Hippocampal formation (tissue), 2 donors: Measurements from ENCODE around the gene LRP1.

Experiments used
- DNase-seq, 2 donors: peaks; one replicate each; lab custom pipeline; 2025; lab: John Stamatoyannopoulos, UW

LRP1 gene

GRCh38 chr12:57211791-57212700, 83.8 kb downstream of the LRP1 start:
- DNase-seq = no peak

- DNase-seq = no peak
These were observed 84.4 kb downstream of the LRP1 start for GRCh38 chr12:57212701-57213057.

- DNase-seq = peak; percentile 72
These were observed 84.9 kb downstream of the LRP1 start for GRCh38 chr12:57213058-57213715.

GRCh38 chr12:57213763-57214397, 85.6 kb downstream of the LRP1 start:
- DNase-seq = peak; percentile 9 to 14

GRCh38 chr12:57214398-57214781, 86.1 kb downstream of the LRP1 start:
- no peak for DNase-seq

- DNase-seq = no peak
These were observed 86.8 kb downstream of the LRP1 start for GRCh38 chr12:57215065-57215464.

- DNase-seq = no peak
These were observed 87.4 kb downstream of the LRP1 start for GRCh38 chr12:57215668-57216013.

GRCh38 chr12:57216014-57216911, 88.0 kb downstream of the LRP1 start, which contains the start of gene NXPH4:
TSS of gene NXPH4 (plus strand) at chr12:57216794. CDS start at chr12:57216970, 176 bp downstream.
- DNase-seq = no peak

- no peak for DNase-seq
These were observed 88.9 kb downstream of the LRP1 start for GRCh38 chr12:57216921-57217879.

- no peak for DNase-seq
These were observed 90.0 kb downstream of the LRP1 start for GRCh38 chr12:57218030-57218853.

- no peak for DNase-seq
These were observed 91.1 kb downstream of the LRP1 start for GRCh38 chr12:57219205-57219992.

GRCh38 chr12:57219993-57220754, 91.9 kb downstream of the LRP1 start:
- no peak for DNase-seq

GRCh38 chr12:57220770-57221168, 92.5 kb downstream of the LRP1 start:
- DNase-seq = no peak

GRCh38 chr12:57221169-57221917, 93.1 kb downstream of the LRP1 start:
- DNase-seq = no peak

GRCh38 chr12:57222286-57223190, 94.3 kb downstream of the LRP1 start:
- DNase-seq = no peak
